ENCODE results near the gene EFNB3. TPM values are rescaled to one million over a fixed set of nuclear protein-coding genes. Genes with fewer than 3 reads are reported as not detected.
A peak's percentile ranks its signal among the peaks of the same experiment; 100 is the strongest.

The EFNB3 gene
- total RNA-seq, 1 donor from 2014 or later = 2.7 TPM

GRCh38 chr17:7705269-7706255 is 560 bp downstream of the EFNB3 start:
- no peak overlapping the region for H3K27ac ChIP-seq
- intact Hi-C loops (cut with DNase I) = no loop called here
- H3K9me3 ChIP-seq = no peaks in the 10 kb centered on the region
- H3K4me3 ChIP-seq = peak overlapping the region; percentile 49 to 51
- TF ChIP-seq POLR2AphosphoS5 (IDR thresholded peaks at IDR 0.05; ENCODE audit: insufficient read depth in 1 of 2, low read depth in 1 of 2) (no peak), CTCF (IDR thresholded peaks at IDR 0.05) (no peak)
- H3K36me3 ChIP-seq = peaks cover 0 to 17% of the 10 kb centered on the region in 2 donors
- peaks cover 24% of the 10 kb centered on the region for H3K4me1 ChIP-seq
- no peak for DNase-seq (ENCODE audit: extremely low spot score in 2 of 2)
- peaks cover 6% of the 10 kb centered on the region for H3K27me3 ChIP-seq

GRCh38 chr17:7706631-7707354 is 1.8 kb downstream of the EFNB3 start:
- intact Hi-C loops (cut with DNase I) = no loop called here
- peaks cover 24% of the 10 kb centered on the region for H3K4me1 ChIP-seq

GRCh38 chr17:7707446-7707845 is 2.4 kb downstream of the EFNB3 start:
- intact Hi-C loops (cut with DNase I) = no loop called here
- TF ChIP-seq POLR2AphosphoS5 (IDR thresholded peaks at IDR 0.05; ENCODE audit: insufficient read depth in 1 of 2, low read depth in 1 of 2) (no peak), POLR2A (IDR thresholded peaks at IDR 0.05) (no peak), CTCF (IDR thresholded peaks at IDR 0.05) (no peak)
- no peak overlapping the region for H3K27ac ChIP-seq
- peaks cover 24% of the 10 kb centered on the region for H3K4me1 ChIP-seq
- peaks cover 6% of the 10 kb centered on the region for H3K27me3 ChIP-seq
- no peak overlapping the region for H3K4me3 ChIP-seq
- H3K36me3 ChIP-seq = peaks cover 0 to 2% of the 10 kb centered on the region in 2 donors
- no peaks in the 10 kb centered on the region for H3K9me3 ChIP-seq
- DNase-seq (ENCODE audit: extremely low spot score in 2 of 2) = no peak

More at GRCh38 chr17:7706631-7707354, 1.8 kb downstream of the EFNB3 start:
- Histone ChIP-seq H3K27me3 (peaks cover 6% of the 10 kb centered on the region), H3K27ac (no peak overlapping the region), H3K9me3 (no peaks in the 10 kb centered on the region), H3K36me3 (peaks cover 0 to 9% of the 10 kb centered on the region in 2 donors), H3K4me3 (no peak overlapping the region)
- TF ChIP-seq POLR2A (IDR thresholded peaks at IDR 0.05) (no peak), POLR2AphosphoS5 (IDR thresholded peaks at IDR 0.05; ENCODE audit: insufficient read depth in 1 of 2, low read depth in 1 of 2) (no peak), CTCF (IDR thresholded peaks at IDR 0.05) (no peak)
- DNase-seq (ENCODE audit: extremely low spot score in 2 of 2) = no peak

- Histone ChIP-seq H3K27ac (no peak overlapping the region), H3K27me3 (peaks cover 6% of the 10 kb centered on the region), H3K36me3 (no peaks in the 10 kb centered on the region), H3K4me1 (peaks cover 24% of the 10 kb centered on the region), H3K4me3 (no peak overlapping the region), H3K9me3 (no peaks in the 10 kb centered on the region)
- DNase-seq (ENCODE audit: extremely low spot score in 2 of 2) = no peak
- TF ChIP-seq CTCF (IDR thresholded peaks at IDR 0.05) (no peak), POLR2A (IDR thresholded peaks at IDR 0.05) (no peak), POLR2AphosphoS5 (IDR thresholded peaks at IDR 0.05; ENCODE audit: insufficient read depth in 1 of 2, low read depth in 1 of 2) (no peak)
- intact Hi-C loops (cut with DNase I) = no loop called here
These were observed 3.1 kb downstream of the EFNB3 start for GRCh38 chr17:7707858-7708750.

Data from vagina (tissue), 2 donors.